Stimulated activated CD4-positive, alpha-beta T cell treated with anti-CD3 and anti-CD28 coated beads, Interleukin-4, amount 100 ng/mL, for 1 hour (primary cell): ENCODE results near the gene TES.
A peak's percentile ranks its signal among the peaks of the same experiment; 100 is the strongest.

Source experiments
- DNase-seq: peaks from one replicate; pipeline ENCODE4 v3.0.0-alpha.2; 2020

TES gene

DNA sequence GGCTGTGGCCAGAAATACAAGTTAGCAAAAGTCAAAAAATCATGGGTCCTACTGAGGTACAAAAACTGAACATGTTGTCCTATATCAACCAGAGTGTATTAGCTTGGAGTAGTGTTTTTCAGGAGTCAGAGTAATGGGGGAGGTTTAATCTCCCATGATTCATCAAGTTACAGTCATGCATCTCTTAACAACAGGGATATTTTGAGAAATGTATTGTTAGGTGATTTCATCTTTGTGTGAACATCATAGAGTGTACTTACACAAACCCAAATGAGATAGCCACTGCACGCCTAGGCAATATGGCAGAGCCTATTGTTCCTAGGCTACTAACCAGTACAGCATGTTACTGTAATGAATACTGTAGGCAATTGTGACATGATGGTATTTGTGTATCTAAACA is 14.9 kb upstream of the TES start:
- DNase-seq, result no peak

DNA sequence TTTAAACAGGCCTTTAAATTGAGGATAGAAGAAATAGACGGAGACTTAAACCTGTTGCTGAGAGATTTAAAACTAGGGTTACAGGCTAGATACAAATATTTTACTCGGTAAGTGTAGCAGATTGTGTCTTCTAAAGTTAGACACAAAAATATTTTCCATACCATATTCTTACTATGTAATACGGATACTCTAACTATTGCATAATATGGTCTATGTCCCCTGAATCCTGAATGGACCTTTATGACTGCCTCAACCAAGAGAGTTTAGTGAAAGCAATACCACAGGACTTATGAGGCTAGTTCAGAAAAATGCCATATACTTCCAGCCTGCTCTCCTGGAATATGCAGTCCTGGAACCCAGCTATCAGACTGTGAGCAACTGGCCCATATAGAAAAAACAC is 13.4 kb upstream of the TES start:
- DNase-seq, result no peak

DNA sequence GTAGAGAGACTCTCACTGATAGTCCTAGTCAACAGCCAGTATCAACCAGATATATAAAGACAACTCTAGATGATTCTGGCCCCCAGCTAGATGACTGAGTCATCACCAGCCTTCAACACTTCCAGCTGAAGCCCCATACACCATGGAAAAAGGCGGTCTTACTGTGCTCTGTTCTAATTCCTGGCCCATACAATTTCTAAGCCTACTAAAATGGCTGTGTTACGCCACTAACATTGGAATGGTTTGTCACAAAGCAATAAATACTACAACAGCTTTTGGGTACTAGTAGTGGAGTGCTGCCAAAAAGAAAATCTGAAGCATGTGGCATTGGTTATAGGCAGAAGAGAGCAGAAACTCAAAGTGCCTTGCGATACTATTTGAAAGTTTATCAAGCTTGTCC is 13.0 kb upstream of the TES start:
- DNase-seq, result no peak

DNA sequence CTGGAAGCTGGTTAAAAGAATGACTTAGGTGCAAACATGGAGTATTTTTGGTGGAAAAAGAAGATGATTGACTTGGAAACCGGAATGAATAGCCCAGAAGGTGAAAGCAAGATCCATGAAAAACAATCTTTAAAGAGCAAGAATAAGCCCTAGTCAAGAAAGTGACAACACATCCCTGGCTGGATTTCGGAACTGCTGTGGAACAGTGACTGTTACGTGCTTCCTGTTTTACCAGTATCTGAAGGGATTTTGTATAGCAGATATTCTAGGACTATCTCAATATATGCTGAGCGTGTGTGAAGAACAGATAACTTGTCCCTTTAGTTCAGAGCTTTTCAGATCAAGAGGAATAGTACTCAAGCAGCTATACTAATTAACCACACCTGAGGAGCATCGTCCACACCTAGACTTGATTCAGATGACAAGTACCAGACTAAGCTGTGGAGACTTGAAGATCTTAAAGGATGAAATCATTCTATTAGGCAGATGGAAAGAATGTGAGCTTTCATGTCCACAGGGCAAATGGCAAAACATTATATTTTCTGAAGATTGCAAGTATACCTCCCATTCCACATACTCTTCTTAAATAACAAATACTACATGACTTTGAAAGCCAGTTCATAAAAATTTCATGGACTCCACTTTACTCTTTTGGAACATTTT is 11.5 kb upstream of the TES start:
- no peak for DNase-seq

DNA sequence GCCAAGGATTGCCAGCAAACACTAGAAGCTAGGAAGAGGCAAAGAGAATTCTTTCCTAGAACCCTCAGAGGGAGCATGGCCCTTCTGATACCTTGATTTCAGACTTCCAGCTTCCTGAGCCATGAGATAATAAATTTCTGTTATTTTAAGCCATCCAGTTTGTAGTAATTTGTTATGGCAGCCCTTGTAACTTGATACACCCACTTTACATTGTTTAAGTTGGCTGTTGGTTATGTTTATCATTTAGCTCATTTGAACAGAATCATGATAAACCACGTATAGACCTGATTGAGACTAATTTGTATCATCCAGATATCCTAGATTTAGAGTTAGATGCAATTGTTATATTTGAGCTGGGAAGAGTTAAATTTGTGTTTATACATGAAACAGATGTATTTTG is 9.4 kb upstream of the TES start:
- no peak for DNase-seq

DNA sequence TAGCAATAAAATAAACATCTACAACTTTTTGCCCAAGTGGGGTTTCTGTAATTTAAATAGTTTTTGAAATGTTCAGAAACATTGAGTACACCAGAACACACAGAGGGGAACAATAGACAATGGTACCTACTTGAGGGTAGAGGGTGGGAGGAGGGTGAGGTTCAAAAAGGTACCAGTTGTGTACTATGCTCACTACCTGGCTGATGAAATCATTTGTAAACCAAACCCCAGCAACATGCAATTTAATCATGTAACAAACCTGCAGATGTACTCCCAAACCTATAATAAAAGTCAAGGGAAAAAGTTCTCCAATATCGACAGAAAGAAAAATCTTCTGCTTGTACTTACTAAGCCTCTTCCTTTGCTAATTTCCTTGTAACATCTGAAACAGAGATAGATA is 4.2 kb upstream of the TES start:
- no peak for DNase-seq

DNA sequence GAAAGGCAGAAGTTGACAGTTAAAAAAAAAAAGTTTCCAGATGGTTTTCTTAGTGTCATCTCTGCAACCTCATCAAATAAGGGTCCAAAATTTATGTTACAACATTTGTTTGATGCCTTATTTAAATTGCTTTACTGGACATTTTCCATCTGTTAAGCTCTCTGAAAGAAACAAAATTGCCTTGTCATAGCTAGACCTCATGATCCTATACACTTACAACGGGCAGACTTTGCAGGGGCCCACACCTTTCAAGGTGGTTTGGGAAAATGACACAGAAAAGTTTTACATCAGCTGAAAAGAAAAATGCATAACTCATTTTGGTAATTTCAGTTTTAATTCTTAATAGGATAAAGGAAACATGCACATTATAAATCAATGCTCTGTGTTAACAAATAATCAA is 1.4 kb upstream of the TES start:
- no peak for DNase-seq

DNA sequence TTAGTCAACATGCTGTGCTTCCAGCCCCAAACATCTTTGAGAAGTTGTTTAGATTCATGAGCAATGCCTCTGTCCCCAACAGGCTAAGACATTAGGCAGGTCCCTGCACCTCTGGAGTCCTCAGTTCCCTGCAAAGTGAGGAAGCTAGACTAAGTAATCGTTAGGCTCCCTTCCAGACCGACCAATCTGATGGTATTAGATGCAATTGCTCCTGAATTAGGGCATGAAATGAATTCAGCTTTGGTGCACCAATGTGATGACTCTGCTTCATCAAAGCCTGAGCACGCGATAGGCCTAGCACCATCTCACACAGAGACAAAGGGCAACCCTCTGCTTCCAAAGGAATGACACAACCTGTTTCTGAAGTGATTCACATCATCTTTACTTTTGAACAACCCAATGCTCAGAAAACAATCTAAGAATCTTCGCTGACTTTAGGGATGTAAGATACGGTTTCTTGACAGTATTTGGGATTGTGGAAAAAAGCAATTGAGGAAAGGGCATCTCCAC is 723 bp upstream of the TES start:
- DNase-seq, result no peak

DNA sequence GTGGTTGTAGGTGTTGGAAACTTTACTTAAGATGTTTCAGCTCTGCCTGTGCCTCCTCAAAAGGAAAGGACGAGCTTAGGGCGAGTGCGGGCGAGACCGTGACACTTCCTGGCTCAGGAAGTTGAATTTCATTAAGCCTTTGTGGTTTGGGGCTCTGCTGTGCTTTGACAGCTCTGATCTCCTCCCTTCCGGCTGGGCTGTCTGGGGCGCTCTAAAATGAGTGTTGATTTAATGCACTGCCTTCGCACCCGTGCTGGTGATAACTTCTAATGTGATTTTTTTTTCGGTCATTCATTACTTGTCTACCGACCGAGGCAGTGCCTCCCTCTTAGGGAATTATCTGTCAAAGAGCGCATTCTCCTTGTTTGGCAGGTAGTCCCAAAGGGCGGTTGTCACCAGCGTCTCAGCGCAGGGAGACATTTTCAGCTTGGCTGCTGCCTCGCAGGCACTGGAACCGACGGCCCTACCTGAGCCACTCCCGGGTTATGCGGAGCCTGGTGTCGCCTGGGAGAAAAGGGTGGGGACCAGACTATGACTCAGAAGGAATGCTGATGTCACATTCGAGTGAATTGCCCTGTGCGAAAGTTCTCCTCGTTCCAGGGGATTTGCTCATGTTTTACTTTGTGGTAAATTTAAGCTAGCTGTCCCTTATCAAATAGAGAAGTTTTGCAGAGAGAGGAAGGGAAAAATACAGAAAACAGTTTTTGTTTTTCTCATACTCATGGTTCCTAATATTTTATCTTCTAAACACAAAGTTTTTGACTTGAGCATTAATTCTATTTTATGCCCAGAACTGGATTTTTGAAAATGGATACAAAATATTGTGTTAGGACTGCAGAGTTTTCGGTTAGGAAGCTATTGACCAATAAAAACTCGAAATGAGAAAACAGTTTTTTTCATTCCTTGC is 920 bp downstream of the TES start:
- peak; percentile 67 for DNase-seq

DNA sequence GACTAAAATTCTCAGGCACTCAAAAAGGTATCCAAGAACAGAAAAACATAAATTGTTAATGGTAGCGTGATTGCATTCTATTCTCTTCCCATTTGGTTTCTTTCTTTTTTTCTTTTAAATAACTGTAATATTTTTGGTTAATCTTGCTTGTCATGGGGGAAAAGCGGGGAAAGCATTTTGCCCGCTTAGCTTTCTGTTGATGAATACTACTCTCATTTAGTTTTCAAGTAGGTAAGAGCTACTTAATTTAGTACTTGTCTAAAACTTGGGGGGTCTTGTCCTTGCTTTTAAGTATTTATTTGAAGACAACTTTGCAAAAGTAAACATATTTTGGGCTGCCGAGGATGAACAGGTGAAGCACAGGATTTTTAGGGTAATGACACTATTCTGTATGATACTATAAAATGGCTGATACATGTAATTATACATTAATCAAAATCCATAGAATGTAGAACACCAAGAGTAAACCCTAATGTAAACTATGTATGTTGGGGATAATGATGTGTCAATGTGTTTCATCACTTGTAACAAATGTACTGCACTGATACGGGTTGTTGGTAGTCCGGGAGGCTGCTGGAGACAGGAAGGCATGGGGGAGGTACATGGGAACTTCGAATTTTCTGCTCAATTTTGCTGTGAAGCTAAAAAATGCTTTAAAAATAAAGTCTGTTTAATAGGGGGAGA is 1.7 kb downstream of the TES start:
- DNase-seq, result no peak

DNA sequence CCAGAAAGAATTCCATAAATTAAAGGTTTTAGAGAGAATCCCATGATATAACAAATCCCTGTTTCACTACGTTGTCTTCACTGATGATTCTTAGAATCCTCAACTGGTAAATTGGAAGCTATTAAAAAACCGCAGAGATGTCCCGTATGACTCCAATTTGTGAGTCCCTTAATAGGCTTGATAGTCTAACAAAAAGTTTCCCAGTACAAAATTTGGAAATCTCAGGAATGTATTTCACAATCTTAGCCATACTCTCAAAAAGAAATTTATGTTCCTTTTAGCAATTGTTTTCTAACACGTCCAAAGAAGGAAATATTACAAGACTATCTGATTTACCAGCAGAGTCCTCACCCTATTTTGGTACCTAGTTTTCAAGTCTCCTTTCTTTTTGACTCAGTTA is 2.5 kb downstream of the TES start:
- DNase-seq, result no peak

DNA sequence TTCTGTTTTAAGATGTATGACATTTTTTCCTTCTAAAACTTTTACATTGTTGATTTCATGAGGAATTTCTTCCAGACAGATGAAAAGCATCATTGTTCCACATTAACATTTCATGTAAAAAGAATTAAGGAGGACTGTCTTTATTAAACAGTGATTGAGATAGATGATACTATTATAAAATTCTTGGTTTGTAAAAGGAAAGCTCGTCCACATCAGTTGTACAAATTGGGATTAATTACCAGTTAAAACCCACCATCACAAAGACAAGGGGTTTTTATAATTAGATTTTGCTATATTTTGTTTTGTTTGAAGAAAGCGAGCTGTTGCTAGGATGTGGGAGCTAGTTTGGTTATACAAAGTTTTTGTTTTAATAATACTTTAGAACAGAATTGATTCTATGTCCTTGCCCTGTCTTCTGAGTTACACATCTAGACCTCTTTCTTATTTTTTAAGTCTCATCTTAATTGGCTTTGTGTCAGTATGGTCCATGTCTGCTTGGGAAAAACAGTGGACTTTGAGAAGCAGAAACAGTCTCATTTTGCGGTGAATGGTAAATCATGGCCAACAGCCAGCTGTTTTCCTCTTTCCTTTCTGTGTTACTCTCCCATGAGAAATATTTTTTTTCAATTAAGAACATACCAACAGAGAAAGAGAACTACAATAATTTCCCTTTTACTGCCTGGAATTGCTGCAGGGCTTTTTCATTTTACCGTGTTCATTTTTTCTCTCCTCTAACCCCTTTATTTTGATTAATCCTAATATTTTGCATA is 3.2 kb downstream of the TES start:
- no peak for DNase-seq

DNA sequence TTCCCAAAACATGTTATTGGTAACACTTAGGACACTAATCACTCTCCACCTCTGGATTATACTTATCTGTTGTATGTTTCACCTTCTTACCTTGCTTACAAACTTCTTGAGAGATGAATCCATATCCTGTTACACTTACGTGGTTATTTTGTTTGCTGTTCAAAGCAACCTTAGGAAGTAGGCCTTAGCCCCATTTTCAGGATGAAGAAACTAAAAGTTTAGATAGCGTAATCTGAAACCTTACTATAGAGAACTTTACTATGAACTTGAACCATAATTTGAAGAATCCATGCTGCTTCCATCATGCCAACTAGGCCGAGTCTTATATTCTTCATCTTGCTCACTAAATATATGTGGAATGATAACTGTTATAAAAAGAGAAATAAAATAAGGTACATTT is 4.6 kb downstream of the TES start:
- DNase-seq, result no peak

DNA sequence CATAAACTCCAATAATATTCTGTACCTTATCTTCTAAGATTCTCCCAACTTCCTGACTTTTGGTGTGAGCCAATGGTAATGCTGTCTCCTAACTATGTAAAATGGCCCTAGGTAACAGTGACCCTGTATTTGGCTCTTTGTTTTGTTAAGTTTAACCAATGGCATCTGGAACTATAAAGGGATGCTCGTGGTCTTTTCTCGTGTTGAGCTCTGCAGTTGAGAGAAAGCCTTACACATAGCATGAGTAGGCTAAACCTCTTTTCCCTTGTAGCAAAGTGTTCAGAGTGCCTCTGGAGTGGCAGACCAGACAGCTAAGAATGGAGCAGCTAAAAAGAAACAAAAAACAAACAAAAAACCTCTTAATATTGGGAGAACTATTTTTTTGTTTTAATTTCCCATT is 5.2 kb downstream of the TES start:
- no peak for DNase-seq

DNA sequence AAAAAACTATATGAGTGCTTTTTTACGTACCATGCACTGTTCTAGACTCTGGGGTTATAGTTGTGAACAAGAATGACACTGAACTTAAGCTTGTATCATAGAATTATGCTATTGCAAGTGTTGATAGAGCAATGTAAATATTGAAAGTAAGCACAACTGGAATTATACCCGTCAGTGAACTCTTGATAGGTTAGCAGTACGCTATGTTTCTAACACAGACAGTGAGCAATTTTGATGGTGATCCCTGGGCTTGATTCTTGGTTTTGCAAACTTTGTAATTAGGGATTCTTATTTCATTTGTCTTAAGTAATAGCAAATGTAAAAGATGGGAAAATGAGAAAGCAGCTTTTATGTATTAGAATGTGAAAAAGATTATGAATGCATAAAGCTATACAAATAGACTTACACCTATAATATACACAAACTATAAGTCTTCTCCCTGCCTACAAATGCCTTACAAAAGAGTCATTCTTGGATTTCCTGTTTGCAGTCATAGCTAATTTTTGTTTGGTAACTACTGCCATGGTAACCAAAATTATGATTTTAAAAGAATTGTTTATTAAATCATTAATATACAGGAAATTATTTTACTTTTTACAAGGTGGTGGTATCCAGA is 6.7 kb downstream of the TES start:
- DNase-seq, result no peak

DNA sequence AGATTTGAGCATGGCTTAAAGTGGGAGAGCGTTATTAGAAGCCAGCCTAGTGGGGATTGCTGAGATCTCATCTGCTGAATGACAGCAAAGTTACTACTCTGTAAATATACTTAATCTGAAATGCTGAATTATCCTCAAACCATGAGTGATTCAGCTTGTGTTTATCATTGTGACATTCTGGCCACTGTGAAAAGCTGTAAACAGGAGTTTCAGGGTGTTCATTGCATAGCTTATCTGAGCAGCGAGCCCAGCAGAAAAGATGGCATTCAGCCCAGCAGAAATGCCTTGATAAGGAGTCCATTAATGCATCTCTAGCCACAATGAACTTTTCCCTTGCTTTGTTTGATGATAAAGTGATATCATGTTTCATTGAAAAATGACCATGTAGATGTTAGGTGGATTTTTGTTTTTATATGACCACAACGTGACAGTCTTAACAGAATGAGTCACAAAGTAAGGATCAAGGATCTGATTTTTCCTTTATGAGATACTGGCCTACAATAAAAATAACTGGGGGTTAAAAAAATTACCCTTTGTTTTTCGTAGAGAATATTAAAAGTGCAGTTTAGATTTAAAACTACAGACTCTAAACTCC is 7.8 kb downstream of the TES start:
- no peak for DNase-seq

DNA sequence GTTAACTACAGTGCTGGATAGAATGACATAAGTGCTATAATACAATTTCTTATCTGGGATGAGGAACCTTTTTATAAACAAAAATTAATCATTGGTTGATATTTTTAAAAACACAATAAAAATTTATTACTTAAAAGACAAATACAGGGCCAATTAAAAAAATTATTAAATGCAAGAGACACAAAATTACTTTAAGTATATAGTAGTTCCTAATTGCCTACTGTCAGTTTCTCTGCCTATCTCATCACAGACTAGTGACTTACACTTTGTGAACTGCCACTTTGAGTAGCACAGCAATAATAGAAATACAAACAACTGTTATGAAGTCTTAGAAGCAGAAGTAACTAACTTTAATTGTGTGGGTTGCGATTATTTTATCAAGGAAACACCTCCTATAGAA is 8.4 kb downstream of the TES start:
- no peak for DNase-seq

DNA sequence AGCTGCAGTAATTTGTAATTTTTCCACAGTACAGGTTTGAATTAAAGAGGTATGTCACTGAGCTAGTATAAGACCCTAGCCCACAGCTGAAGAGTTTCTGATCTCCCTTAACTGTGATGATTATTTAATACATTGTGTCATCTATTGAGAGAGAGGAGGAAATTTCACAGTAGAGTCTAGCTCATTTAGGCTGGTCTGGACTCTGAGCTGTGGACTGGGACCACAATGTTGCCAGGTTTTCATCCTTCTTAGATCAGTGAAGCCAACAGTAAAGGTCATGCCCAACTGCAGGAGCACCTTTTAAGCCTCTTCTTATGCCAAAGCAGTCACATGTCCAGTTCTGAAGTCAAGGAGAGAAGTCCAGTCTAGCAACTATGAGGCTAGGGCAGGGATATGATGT is 8.9 kb downstream of the TES start:
- DNase-seq, result no peak

DNA sequence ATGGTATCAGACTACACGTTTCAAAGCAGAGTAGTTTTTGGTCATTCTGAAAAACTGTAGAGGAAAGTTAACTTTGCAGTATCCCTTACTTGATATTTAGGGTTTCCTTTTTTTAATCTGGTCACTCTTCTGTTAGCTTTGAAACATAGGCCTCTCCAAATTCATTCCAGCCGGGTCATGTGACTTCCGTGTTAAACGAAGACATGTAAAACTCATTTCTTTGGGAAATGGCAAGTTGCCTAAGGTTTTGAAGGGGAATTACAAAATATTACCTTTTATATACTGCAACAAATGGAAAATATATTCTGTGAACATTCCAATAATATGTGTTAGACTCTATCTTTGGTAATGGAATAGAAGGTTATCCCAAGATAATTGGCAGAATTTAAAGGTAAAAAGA is 9.5 kb downstream of the TES start:
- no peak for DNase-seq

DNA sequence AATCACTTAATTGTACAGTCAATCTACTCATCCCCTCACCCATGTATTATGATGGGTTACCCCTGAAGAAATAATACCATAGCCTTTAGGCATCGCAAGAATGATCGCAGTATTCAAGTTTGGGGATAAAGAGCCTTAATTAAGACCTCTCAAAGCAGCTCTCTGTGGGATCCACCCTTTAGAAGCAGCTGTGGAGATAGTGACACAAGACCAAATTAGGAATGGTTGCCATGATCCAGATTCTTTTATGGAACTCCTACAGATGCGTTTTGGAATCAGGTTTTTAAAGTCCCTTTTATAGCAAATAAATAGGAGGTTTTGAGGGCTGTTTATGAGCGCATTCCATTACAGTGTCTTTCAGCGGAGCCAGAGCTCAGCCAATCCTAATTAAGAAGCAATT is 12.2 kb downstream of the TES start:
- no peak for DNase-seq

DNA sequence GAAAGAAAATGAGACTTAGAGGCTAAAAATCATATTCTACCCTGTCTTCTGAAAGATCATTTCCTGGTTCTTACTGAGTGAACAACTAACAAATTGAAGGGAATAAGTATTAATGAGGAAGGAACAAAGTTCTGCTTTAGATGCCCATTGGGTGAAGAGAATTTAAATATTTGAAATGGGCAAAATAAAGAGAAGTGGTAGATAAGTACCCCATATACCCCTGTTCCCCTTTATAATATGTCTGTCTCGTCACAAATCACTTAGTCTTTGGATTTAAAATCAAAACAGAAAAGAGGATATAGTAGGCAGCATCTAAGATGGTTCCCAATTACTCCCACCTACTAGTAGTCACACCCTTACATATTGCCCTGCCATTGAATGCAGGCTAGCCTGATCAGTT is 13.2 kb downstream of the TES start:
- no peak for DNase-seq

DNA sequence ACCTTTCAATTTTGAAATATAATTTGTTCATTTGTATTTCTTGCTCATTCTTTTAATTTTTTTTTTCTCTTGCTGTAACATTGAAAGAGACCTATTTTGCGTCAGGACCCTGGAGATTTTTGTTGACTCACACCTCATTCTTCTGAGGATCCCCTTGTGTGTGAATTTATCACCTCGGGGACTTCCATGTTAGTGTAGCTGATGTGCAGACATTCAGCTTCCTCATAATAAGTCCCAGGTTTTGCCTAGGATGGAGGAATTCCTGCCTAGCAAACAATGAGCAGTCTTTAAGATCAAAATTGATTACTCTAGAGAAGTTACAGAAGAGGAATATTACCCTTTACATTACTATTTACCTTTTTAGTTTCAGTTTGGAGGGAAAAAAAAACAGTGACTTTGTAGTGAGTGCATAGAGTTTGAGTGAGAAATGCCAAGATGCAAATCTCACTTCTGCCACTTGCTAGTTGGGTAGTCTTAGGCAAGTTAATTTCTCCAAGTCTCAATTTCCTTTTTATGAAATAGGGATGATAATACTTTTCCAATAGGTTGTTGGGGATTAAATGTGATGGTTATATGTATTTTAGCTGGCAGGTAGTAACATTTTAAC is 14.3 kb downstream of the TES start:
- DNase-seq, result no peak
